HG03575 (cell line): ENCODE measurements around the gene NLGN1.

Experiments used
- ATAC-seq: cut with Tn5 transposase; IDR thresholded peaks from one replicate; pipeline ENCODE4 v1.9.1; 2021; ENCODE audit not compliant: unreplicated experiment, insufficient number of reproducible peaks, low FRiP score; ENCODE audit errors: extremely low read depth

Gene NLGN1

DNA sequence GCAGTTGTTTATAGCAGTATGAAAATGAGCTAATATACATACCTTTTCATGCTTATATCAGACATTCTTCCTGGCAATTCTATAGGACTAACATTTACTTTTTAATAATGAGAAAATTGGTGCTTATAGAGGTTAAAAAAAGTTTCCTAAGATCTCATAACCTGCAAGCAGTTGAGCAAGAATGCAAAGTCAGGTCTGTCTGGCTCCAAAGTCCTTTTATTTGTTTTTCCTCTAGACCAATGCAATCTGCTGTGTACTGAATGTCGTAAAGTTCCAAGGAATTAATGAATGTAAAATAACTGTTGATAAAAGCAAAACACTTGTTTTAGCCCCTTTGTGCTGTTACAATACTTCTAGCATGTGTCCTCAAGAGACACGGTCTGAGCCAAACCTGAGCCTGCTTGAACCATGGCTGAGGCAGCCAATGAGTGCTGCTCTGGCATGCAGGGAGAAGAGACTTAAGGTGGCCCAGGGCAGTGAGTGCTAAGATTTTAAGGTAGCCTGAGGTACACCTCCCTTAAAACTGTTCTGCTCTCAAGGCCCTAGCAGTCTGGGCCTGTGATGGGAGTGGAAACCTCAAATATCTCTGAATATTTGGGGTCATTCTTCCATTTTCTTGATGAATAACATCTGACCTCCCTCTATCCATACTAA lies 906.5 kb downstream of the NLGN1 start:
- ATAC-seq = no peak

DNA sequence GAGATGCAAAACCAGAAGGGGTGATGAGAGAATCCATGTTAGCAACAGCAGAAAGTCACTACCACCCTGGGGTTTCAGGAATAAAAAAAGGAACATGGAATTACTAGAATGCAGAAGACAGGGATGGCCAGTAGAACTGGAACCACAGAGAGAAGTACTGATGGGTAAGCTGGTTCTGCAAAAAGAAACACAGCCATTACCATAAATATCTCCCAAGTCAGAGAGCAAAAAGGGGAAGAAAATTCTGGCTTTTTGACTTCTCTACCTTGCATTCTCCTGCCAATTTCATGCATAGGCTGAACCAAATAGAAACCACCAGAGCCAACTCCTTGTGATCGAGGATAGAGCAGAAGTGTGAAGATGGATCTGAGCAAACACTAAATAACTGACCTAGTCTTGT lies 911.2 kb downstream of the NLGN1 start:
- no peak for ATAC-seq

DNA sequence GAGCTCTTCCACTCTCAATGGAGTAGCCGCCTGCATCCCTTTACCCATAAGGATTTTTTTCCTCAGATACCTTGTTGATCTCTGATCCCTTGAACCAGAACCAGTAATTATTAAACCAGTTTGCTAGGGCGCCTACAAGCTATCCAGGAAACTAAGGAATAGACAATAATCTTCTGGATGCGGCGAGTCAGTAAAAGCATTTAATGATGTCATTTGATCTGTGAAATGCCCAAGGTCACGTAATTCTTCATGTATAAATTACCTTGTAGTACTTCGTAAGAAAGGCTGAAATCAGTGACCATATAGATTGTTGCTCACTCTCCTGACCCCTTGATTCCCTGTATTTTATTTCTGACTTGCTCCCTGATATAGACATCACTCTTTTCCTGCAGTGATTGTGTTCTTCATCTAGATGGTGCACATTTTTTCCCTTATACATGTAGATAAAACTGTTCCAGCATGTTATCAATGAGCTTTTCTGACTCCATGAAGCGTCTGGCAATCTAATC lies 913.0 kb downstream of the NLGN1 start:
- ATAC-seq = no peak

DNA sequence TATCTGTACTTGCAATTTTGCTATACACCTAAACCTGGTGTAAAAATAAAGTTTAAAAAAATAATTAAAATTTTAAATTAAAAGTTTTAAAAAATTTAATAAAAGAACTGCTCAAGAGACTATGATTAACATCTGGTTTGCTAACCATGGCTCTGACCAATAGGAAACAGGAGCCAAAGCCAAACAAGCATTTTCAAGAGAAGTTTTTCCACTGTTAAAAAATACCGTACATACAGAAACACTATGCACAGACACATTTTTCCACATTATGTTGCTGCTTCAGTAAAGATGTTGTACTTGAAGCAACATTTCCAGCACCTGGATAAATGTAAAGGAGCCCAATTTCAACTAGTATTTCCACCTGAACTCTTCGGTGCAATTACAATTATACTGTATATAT lies 917.7 kb downstream of the NLGN1 start:
- ATAC-seq = no peak

DNA sequence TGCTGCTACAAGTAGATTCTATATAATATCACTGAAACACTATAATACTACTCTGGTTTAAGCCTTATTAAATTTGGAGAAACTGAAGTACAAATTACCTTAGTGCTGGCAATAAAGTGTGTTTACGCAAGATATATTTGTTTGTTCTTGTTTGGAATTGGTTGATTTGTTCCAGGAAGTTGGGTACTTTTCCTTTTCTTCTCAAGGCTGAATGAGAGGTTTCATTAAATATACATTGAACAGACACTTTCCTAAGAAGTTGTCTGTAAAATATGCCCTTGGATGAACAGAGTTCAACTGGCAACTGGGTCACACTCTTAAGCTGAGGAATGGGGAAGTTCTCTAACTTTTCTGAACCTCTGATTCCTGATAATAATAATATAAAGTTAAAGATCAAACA lies 919.5 kb downstream of the NLGN1 start:
- no peak for ATAC-seq

DNA sequence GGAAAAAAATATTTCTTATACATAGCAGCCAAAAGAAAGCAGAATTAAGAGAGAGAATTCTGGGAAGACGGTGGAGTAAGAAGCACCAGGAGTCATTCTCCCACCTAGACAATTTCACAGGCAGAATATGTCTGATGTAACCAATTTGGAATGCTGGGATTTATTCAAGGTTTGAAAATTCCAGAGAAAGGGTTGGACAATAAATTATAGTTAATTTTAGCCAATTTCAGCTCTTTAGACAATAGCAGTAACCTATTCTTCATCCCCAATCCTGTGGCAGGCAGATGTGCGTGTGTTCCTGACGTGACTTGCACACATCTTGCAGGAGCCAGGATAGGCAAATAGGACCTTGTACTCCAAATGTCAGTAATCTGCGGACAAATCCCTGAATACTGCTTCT lies 920.6 kb downstream of the NLGN1 start:
- ATAC-seq = no peak

DNA sequence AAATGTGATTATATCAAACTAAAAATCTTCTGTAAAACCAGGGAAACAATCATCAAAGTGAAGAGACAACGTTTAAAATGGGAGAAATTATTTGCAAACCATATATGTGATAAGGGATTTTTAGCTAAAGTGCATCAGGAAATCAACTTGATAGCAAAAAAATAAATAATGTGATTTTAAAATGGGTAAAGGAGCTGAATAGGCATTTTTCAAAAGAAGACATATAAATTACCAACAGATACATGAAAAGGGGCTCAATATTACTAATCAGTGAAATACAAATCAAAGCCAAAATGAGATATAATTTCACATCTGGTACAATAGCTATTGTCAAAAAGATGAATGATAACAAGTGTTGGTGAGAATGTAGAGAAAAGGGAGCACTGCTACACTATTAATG lies 924.0 kb downstream of the NLGN1 start:
- ATAC-seq = no peak

DNA sequence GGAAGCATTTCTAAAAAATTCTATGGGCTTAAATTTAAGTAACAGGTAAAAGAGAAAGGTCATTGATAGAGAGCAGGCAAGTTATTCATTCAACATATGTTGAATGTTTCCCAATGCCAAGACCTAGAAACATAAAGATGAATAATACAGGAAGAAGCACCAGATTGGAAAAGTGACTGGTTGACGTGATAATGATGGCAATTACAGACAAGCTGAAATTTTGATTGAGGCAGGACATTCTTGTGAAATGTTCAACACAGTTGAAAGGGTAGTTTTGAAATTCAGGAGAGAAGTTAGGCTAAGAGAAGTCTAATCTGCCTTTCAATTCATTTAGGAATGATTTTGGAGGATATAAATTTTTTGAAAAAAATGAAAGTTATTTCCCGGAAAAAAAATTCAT lies 925.2 kb downstream of the NLGN1 start:
- no peak for ATAC-seq

DNA sequence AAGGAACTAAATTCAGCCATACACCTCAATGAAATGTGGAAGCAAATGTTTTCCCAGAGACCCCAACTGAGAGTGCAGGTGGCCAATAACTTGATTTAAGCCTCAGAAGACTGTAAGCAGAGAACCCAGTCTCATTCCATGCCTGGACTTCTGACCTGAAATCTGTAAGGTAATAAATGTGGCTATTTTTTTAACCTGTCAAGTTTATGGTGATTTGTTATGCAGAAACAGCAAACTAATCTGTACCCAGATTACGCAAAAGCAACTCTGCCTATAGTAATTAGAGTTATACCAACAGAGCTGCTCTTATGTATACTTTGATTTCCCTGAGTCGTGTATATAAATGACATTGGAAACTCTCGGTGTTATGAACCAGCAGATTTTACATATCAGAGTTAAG lies 927.6 kb downstream of the NLGN1 start:
- no peak for ATAC-seq

DNA sequence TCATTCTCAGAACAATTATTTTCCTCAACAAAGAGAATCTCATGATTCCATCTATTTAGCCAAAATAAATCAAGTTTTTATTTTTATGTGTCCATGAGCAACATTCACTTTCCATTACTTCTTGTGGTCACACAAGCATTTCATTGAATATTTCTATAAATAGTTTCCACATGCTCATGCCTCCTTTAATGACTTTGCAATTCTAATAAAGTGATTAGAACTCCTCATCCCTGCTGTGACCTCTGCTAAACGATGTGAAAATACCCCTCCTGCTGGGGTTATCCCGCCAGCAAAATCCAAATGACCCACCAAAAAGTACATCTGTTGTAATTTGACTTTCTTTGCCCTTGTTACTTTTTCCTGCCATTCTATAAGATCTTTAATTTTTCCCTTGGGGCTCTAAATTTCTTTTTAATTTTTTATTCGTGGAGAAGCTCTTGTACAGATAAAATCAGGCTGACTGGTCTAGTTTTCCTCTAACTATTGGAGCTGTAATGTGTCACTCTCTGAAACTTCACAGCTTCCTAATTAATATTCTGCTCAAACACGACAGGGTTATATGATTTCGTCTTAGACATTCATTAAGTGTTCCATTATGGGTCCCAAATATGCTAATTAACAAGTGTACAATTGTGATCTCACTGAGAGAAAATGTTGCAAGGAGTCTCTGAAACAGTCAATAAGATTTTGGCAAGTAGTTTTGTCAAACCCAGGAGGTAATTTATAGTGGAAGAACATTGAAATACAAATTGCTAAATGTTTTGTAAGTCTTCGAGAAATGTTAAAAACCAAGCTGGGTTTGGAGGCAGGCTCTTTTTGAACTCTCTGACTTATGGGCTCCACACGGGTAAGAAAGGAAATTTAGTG lies 928.5 kb downstream of the NLGN1 start:
- no peak for ATAC-seq

DNA sequence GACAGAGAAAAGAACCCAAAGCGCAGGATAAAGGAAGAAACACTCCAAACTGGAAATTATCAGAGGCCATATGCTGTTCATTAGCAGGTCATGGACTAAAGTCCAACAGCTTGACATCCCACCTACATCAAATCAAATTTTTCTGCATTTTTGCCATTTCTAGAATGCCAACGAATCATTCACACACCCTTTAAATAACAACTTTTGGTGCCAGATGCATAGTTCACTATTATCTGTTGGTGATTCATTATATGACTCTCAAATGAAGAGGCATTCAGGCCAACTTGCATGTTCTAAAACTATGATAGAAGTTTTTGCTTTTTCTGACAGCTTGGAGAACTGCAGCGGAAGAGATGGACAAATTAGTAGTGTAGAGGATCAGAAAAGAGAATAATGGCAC lies 931.8 kb downstream of the NLGN1 start:
- ATAC-seq = no peak

DNA sequence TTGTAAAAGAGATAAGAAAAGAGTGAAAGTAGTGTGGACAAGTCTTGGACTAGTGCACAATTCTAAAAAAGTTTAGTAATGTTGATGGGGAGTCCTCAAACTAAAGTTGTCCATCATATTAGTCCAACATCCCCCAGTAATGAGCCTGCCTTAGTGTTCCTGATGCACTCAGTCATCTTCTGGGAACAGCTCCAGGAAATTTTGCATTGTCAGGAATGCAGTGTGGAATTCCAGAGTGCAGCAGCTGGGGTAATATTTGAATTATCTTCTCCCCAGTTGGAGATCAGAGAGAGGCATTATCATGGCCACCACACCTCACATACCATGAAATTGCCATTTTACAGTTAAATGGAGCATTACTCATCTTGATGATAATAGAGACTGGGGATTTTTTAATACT lies 932.8 kb downstream of the NLGN1 start:
- ATAC-seq = no peak

DNA sequence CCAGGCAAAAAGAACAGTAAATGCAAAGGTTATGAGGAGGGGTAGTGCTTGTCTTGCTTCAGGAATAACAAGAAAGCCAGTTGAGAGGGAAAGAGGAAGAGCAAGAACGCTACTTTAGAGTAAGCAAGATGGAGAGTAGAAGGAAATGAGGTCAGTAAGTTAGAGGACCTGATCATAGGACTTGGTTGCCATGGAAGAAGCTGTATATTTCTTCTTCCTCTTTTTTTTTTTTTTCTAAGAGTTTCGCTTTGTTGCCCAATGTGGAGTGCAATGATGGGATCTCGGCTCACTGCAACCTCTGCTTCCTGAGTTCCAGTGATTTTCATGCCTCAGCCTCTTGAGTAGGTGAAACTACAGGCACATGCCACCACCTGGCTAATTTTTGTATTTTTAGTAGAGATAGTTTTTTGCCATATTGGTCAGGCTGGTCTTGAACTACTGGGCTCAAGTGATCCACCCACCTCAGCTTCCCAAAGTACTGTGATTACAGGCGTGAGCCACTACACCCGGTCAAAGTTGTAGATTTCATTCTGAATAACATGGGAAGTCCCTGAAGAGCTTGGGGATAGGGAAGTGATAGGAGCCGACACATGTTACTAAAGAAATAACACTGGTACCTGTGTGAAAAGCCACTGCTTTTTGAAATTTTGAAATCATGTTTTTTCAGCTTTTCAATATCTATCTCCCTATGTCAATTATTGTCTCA lies 933.7 kb downstream of the NLGN1 start:
- no peak for ATAC-seq

DNA sequence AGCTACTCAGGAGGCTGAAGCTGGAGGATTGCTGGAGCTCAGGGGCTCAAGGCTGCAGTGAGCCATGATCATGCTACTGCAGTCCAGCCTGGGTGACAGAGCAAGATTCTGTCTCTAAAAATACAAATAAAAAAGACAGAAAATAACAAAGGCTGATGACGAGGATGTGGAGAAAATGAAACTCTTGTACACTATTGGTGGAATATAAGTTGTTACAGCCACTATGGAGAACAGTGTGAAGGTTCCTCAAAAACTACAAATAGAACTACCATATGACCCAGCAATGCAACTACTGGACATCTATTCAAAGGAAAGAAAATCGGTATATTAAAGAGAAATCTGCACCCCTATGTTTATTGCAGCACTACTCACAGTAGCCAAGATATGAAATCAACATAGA lies 934.8 kb downstream of the NLGN1 start:
- no peak for ATAC-seq

DNA sequence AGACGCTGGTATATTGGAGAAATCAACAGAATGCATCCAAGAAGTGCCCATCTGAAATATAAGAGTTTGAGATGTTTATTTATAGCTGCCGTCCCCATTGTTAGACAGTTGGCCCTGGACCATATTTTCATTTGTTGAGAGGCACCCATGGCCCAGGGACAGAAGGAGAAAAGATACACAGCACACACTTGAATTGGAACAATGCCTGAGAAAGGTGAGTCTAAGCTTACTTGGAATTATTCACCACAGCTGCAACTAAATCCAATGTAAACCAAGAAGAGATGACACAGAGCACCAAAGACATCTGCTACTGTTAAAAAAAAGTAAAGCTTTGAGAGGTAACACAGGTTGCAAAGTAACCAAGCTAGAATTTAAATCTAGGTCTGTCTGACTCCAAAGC lies 936.1 kb downstream of the NLGN1 start:
- no peak for ATAC-seq

DNA sequence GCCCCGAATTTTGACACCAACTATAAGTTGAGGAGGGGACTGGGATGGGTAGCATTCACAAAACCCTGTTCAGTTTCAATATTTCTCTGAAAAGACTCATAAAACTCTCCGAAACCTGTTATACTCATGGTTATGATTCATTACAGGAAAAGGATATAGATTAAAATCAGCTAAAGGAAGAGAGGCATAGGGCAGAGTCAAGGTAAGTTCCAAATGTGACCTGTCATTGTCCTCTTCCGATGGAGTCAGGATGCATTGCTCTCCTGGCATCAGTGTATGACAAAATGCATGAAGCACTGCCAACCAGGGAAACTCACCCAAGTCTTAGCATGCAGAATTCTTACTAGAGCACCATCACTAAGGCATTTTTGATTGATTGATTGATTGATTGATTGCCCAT lies 936.6 kb downstream of the NLGN1 start:
- no peak for ATAC-seq

DNA sequence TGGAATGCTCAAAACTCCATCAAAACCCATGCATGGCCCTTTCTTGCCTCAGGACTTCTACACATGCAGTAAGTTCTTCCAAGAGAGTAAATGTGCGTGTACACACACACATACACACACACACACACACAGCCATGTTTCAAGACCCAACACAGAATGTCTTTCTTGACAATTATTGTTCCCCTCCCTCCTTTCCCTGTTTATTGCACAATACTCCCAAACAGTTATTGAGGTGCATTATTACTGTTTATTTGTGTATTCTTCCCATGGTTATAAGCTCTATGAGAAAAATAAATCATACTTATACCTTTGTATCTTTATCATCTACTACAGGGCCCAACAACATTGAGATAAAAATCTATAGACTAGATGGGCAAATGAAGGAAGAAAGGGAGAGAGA lies 937.8 kb downstream of the NLGN1 start:
- ATAC-seq = no peak

DNA sequence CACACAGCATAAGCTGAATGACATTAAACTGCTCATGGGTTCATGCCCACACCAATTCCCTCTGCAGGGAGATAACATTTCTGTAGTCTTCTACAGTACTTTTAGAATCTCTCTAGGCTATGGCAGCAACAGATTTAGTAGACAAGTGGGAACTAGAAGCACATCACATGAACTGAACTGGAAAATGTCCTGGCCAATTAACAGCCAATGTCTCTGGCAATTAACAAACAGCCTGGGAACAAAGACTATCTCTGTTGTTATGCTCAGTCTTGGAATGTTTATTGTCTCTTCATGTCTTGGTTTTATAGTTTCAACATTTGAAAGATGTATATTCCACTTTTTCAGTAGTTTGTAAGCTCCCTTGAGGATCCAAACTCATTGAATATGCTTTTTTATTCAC lies 938.4 kb downstream of the NLGN1 start:
- no peak for ATAC-seq
